ENCODE measurements around the gene PAM16.
A peak's percentile ranks its signal among the peaks of the same experiment; 100 is the strongest.

The PAM16 gene

DNA sequence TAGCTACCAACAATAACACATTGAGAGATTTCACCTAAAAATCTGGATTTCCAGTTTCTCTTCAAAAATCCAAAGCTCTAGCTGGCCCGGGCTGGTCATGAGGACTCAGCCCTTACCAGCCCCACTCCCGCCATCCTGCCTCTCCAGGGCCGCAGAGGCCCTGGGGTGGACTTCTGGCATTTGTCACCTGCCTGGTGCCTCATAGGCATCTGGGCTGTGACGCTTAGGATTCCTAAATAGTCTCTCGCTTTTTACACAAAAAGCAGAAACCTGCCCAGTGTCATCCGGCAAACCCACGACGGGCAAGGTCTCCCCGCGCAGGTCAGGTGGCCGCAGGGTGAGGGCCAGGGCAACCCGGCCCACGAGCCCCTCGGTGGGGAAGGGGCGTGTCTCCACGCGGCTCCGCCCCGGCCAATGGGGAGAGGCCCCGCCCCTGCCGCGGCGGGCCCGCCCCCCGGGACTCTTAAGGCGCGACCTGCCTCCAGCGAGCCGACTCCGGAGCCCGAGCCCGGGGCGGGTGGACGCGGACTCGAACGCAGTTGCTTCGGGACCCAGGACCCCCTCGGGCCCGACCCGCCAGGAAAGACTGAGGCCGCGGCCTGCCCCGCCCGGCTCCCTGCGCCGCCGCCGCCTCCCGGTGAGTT lies 20.4 kb upstream of the PAM16 start, which contains the start of gene VASN (continued):
- TF ChIP-seq, protein P1, sequence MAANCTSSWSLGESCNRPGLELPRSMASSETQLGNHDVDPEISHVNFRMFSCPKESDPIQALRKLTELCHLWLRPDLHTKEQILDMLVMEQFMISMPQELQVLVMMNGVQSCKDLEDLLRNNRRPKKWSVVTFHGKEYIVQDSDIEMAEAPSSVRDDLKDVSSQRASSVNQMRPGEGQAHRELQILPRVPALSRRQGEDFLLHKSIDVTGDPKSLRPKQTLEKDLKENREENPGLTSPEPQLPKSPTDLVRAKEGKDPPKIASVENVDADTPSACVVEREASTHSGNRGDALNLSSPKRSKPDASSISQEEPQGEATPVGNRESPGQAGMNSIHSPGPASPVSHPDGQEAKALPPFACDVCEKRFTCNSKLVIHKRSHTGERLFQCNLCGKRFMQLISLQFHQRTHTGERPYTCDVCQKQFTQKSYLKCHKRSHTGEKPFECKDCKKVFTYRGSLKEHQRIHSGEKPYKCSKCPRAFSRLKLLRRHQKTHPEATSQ (tag by site-specific recombination; IDR thresholded peaks at IDR 0.05) = no peak
- TF ChIP-seq GFI1B (tag by site-specific recombination; IDR thresholded peaks at IDR 0.05) (no peak), ZNF623 (tag by site-specific recombination; IDR thresholded peaks at IDR 0.05) (no peak), ZNF366 (tag by site-specific recombination; conservative IDR thresholded peaks at IDR 0.05) (no peak), ELK4 (IDR thresholded peaks at IDR 0.05; ENCODE audit: borderline replicate concordance, low read depth, low read length) (no peak), SP3 (tag by site-specific recombination; IDR thresholded peaks at IDR 0.05) (peak; percentile 87), ZFP37 (tag by site-specific recombination; IDR thresholded peaks at IDR 0.05) (no peak), ZNF596 (tag by site-specific recombination; IDR thresholded peaks at IDR 0.05) (no peak), ZNF48 (tag by site-specific recombination; IDR thresholded peaks at IDR 0.05) (no peak), ZNF350 (tag by site-specific recombination; IDR thresholded peaks at IDR 0.05) (no peak), ZBTB1 (tag by site-specific recombination; IDR thresholded peaks at IDR 0.05) (no peak), GLIS1 (tag by site-specific recombination; IDR thresholded peaks at IDR 0.05) (0 out of 2 replicates have a peak, but pooled peaks have one; percentile 6), GLIS2 (tag by site-specific recombination; IDR thresholded peaks at IDR 0.05) (peak; percentile 38), ZNF621 (tag by site-specific recombination; IDR thresholded peaks at IDR 0.05) (no peak), ZNF76 (tag by site-specific recombination; IDR thresholded peaks at IDR 0.05; ENCODE audit: borderline replicate concordance, low read depth) (no peak), SALL2 (tag by site-specific recombination; IDR thresholded peaks at IDR 0.05; ENCODE audit: borderline replicate concordance) (no peak), ZNF239 (tag by site-specific recombination; IDR thresholded peaks at IDR 0.05) (no peak), TSHZ1 (tag by site-specific recombination; IDR thresholded peaks at IDR 0.05; ENCODE audit: borderline replicate concordance) (no peak), SP2 (tag by site-specific recombination; IDR thresholded peaks at IDR 0.05) (peak; percentile 66)
- TF ChIP-seq, protein P2, sequence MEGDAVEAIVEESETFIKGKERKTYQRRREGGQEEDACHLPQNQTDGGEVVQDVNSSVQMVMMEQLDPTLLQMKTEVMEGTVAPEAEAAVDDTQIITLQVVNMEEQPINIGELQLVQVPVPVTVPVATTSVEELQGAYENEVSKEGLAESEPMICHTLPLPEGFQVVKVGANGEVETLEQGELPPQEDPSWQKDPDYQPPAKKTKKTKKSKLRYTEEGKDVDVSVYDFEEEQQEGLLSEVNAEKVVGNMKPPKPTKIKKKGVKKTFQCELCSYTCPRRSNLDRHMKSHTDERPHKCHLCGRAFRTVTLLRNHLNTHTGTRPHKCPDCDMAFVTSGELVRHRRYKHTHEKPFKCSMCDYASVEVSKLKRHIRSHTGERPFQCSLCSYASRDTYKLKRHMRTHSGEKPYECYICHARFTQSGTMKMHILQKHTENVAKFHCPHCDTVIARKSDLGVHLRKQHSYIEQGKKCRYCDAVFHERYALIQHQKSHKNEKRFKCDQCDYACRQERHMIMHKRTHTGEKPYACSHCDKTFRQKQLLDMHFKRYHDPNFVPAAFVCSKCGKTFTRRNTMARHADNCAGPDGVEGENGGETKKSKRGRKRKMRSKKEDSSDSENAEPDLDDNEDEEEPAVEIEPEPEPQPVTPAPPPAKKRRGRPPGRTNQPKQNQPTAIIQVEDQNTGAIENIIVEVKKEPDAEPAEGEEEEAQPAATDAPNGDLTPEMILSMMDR (tag by site-specific recombination; IDR thresholded peaks at IDR 0.05) = no peak
- TF ChIP-seq, protein P3, sequence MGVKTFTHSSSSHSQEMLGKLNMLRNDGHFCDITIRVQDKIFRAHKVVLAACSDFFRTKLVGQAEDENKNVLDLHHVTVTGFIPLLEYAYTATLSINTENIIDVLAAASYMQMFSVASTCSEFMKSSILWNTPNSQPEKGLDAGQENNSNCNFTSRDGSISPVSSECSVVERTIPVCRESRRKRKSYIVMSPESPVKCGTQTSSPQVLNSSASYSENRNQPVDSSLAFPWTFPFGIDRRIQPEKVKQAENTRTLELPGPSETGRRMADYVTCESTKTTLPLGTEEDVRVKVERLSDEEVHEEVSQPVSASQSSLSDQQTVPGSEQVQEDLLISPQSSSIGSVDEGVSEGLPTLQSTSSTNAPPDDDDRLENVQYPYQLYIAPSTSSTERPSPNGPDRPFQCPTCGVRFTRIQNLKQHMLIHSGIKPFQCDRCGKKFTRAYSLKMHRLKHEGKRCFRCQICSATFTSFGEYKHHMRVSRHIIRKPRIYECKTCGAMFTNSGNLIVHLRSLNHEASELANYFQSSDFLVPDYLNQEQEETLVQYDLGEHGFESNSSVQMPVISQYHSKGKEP (tag by site-specific recombination; IDR thresholded peaks at IDR 0.05) = no peak
- TF ChIP-seq, protein P4, sequence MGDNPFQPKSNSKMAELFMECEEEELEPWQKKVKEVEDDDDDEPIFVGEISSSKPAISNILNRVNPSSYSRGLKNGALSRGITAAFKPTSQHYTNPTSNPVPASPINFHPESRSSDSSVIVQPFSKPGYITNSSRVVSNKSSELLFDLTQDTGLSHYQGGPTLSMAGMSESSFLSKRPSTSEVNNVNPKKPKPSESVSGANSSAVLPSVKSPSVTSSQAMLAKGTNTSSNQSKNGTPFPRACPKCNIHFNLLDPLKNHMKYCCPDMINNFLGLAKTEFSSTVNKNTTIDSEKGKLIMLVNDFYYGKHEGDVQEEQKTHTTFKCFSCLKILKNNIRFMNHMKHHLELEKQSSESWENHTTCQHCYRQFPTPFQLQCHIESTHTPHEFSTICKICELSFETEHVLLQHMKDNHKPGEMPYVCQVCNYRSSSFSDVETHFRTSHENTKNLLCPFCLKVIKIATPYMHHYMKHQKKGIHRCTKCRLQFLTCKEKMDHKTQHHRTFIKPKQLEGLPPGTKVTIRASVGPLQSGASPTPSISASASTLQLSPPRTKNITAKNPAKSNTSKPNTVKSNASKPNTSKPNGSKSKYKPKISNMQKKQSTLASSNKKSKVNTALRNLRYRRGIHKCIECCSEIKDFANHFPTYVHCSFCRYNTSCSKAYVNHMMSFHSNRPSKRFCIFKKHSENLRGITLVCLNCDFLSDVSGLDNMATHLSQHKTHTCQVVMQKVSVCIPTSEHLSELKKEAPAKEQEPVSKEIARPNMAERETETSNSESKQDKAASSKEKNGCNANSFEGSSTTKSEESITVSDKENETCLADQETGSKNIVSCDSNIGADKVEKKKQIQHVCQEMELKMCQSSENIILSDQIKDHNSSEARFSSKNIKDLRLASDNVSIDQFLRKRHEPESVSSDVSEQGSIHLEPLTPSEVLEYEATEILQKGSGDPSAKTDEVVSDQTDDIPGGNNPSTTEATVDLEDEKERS (tag by site-specific recombination; IDR thresholded peaks at IDR 0.05) = no peak
